HG02885 (cell line): ENCODE results near the gene KRTAP3-2.

Experiments
- ATAC-seq: cut with Tn5 transposase; IDR thresholded peaks from one replicate; pipeline ENCODE4 v1.9.1; 2021; ENCODE audit warnings: mild to moderate bottlenecking; ENCODE audit not compliant: unreplicated experiment, poor library complexity

KRTAP3-2 gene

GRCh38 chr17:41012326-41013120 lies 12.8 kb upstream of the KRTAP3-2 start:
- ATAC-seq = no peak

GRCh38 chr17:41010441-41010840 lies 10.7 kb upstream of the KRTAP3-2 start:
- ATAC-seq = no peak

- no peak for ATAC-seq
These were observed 10.2 kb upstream of the KRTAP3-2 start for GRCh38 chr17:41009936-41010335.

- ATAC-seq = no peak
These were observed 9.6 kb upstream of the KRTAP3-2 start for GRCh38 chr17:41009301-41009760.

- ATAC-seq = no peak
These were observed 9.1 kb upstream of the KRTAP3-2 start, which contains the start of gene KRTAP3-1 for GRCh38 chr17:41008811-41009210. Gene KRTAP3-1 (minus strand): TSS chr17:41009128. CDS start chr17:41009074, 54 bp downstream.

- no peak for ATAC-seq
These were observed 4.7 kb upstream of the KRTAP3-2 start for GRCh38 chr17:41004397-41004796.

GRCh38 chr17:41003926-41004325 lies 4.2 kb upstream of the KRTAP3-2 start:
- no peak for ATAC-seq

- no peak for ATAC-seq
These were observed 3.1 kb upstream of the KRTAP3-2 start for GRCh38 chr17:41002814-41003213.

- no peak for ATAC-seq
These were observed 2.1 kb upstream of the KRTAP3-2 start for GRCh38 chr17:41001795-41002194.

- no peak for ATAC-seq
These were observed 2.3 kb downstream of the KRTAP3-2 start for GRCh38 chr17:40997361-40997760.

- no peak for ATAC-seq
These were observed 2.9 kb downstream of the KRTAP3-2 start for GRCh38 chr17:40996829-40997228.

GRCh38 chr17:40995116-40995515 lies 4.6 kb downstream of the KRTAP3-2 start:
- ATAC-seq = no peak

GRCh38 chr17:40993839-40994238 lies 5.9 kb downstream of the KRTAP3-2 start, which contains the start of gene KRTAP3-3:
Gene KRTAP3-3 (minus strand): TSS chr17:40994164. CDS start chr17:40994097, 67 bp downstream.
- no peak for ATAC-seq

- ATAC-seq = no peak
These were observed 6.6 kb downstream of the KRTAP3-2 start for GRCh38 chr17:40993084-40993483.

- no peak for ATAC-seq
These were observed 7.0 kb downstream of the KRTAP3-2 start for GRCh38 chr17:40992666-40993065.

- ATAC-seq = no peak
These were observed 12.8 kb downstream of the KRTAP3-2 start for GRCh38 chr17:40986920-40987319.

- ATAC-seq = no peak
These were observed 15.5 kb downstream of the KRTAP3-2 start, which contains the start of gene KRT40 for GRCh38 chr17:40984226-40984625. Gene KRT40 (minus strand): TSS chr17:40984326. CDS start chr17:40984273, 53 bp downstream.

GRCh38 chr17:40981115-40981514 lies 18.6 kb downstream of the KRTAP3-2 start:
- no peak for ATAC-seq

- no peak for ATAC-seq
These were observed 19.1 kb downstream of the KRTAP3-2 start for GRCh38 chr17:40980596-40980995.

- no peak for ATAC-seq
These were observed 19.6 kb downstream of the KRTAP3-2 start for GRCh38 chr17:40980117-40980516.

- no peak for ATAC-seq
These were observed 21.0 kb downstream of the KRTAP3-2 start for GRCh38 chr17:40978575-40979151.
